AG08396 (cell line): Measurements from ENCODE around the gene CDKN1A.

Experiments
- DNase-seq: peaks from one replicate; pipeline ENCODE4 v3.0.0; 2012; ENCODE audit warnings: low spot score, mixed read lengths

Gene CDKN1A

GRCh38 chr6:36655085-36655724 is 23.3 kb upstream of the CDKN1A start:
- no peak for DNase-seq

GRCh38 chr6:36656441-36656840 is 22.1 kb upstream of the CDKN1A start:
- DNase-seq, result no peak

GRCh38 chr6:36657271-36657670 is 21.2 kb upstream of the CDKN1A start:
- no peak for DNase-seq

GRCh38 chr6:36657942-36658544 is 20.5 kb upstream of the CDKN1A start:
- DNase-seq, result peak; percentile 65

GRCh38 chr6:36659271-36659670 is 19.2 kb upstream of the CDKN1A start:
- DNase-seq, result peak; percentile 75

GRCh38 chr6:36660771-36661471 is 17.6 kb upstream of the CDKN1A start:
- DNase-seq, result no peak

- DNase-seq, result no peak
Measured at GRCh38 chr6:36662380-36662779, 16.1 kb upstream of the CDKN1A start.

- no peak for DNase-seq
Measured at GRCh38 chr6:36662827-36663256, 15.7 kb upstream of the CDKN1A start.

GRCh38 chr6:36663504-36664446 is 14.7 kb upstream of the CDKN1A start:
- no peak for DNase-seq

- DNase-seq, result no peak
Measured at GRCh38 chr6:36665180-36665579, 13.3 kb upstream of the CDKN1A start.

- no peak for DNase-seq
Measured at GRCh38 chr6:36666287-36666686, 12.2 kb upstream of the CDKN1A start.

GRCh38 chr6:36666826-36667591 is 11.5 kb upstream of the CDKN1A start:
- DNase-seq, result peak; percentile 91

- DNase-seq, result no peak
Measured at GRCh38 chr6:36668591-36668990, 9.9 kb upstream of the CDKN1A start.

- no peak for DNase-seq
Measured at GRCh38 chr6:36669002-36669401, 9.5 kb upstream of the CDKN1A start.

- no peak for DNase-seq
Measured at GRCh38 chr6:36670271-36670670, 8.2 kb upstream of the CDKN1A start.

GRCh38 chr6:36671687-36672375 is 6.7 kb upstream of the CDKN1A start:
- no peak for DNase-seq

- DNase-seq, result no peak
Measured at GRCh38 chr6:36673882-36674281, 4.6 kb upstream of the CDKN1A start.

GRCh38 chr6:36674942-36675341 is 3.6 kb upstream of the CDKN1A start:
- DNase-seq, result no peak

GRCh38 chr6:36676141-36677058 is 2.1 kb upstream of the CDKN1A start:
- peak; percentile 46 for DNase-seq
